Measurements from ENCODE around the gene LONRF2. TPM values are rescaled to one million over a fixed set of nuclear protein-coding genes. Genes with fewer than 3 reads are reported as not detected.

Gene LONRF2
- total RNA-seq, 3 donors from 2014 or later (not counting 1 experiment from before 2014, with no cell fraction given) = not detected

- Histone ChIP-seq H3K36me3 (ENCODE audit: control insufficient read depth, insufficient read depth, low read length) (no peaks in the 10 kb centered on the region), H3K27ac (ENCODE audit: low read length) (no peak overlapping the region), H3K4me1 (ENCODE audit: control insufficient read depth, insufficient read depth, low read length) (peaks cover 5% of the 10 kb centered on the region), H3K27me3 (ENCODE audit: control insufficient read depth, insufficient read depth, low read length) (no peaks in the 10 kb centered on the region), H3K9me3 (ENCODE audit: control insufficient read depth, insufficient read depth, low read length) (no peaks in the 10 kb centered on the region), H3K4me3 (ENCODE audit: low read length) (no peak overlapping the region)
- no peaks in the 10 kb centered on the region for H3K9me3 Mint-ChIP-seq
- H3K4me1 Mint-ChIP-seq = peaks cover 26 to 30% of the 10 kb centered on the region in 2 donors
- no peak overlapping the region for H3K27ac Mint-ChIP-seq
- peaks cover 0 to 2% of the 10 kb centered on the region in 2 donors for H3K27me3 Mint-ChIP-seq (ENCODE audit: low read depth in 2 of 2)
- no peaks in the 10 kb centered on the region for H3K36me3 Mint-ChIP-seq
- H3K4me3 Mint-ChIP-seq = no peak overlapping the region
- TF ChIP-seq CTCF (IDR thresholded peaks at IDR 0.05) = no peak
- intact Hi-C loops (cut with micrococcal nuclease) = no loop called here
- no peak for DNase-seq
- ATAC-seq = no peak
- WGBS (ENCODE audit: insufficient coverage) = 89% methylated on average over 10 of the region's 10 CpGs
These were observed 47.1 kb downstream of the LONRF2 start for GRCh38 chr2:100275200-100275589.

- Mint-ChIP-seq H3K27me3 (ENCODE audit: low read depth in 2 of 2) (no peaks in the 10 kb centered on the region), H3K4me3 (no peak overlapping the region), H3K9me3 (no peaks in the 10 kb centered on the region), H3K4me1 (peaks cover 22 to 26% of the 10 kb centered on the region in 2 donors), H3K27ac (peak overlapping the region in 1 of 2 donors; percentile 56), H3K36me3 (no peaks in the 10 kb centered on the region)
- Histone ChIP-seq H3K36me3 (ENCODE audit: control insufficient read depth, insufficient read depth, low read length) (no peaks in the 10 kb centered on the region), H3K4me3 (ENCODE audit: low read length) (no peak overlapping the region), H3K27me3 (ENCODE audit: control insufficient read depth, insufficient read depth, low read length) (no peaks in the 10 kb centered on the region), H3K9me3 (ENCODE audit: control insufficient read depth, insufficient read depth, low read length) (no peaks in the 10 kb centered on the region), H3K27ac (ENCODE audit: low read length) (no peak overlapping the region), H3K4me1 (ENCODE audit: control insufficient read depth, insufficient read depth, low read length) (peaks cover 5% of the 10 kb centered on the region)
- WGBS (ENCODE audit: insufficient coverage) = 93% methylated on average over 17 of the region's 17 CpGs
- DNase-seq (no peak), ATAC-seq (no peak)
- no peak for TF ChIP-seq CTCF (IDR thresholded peaks at IDR 0.05)
- intact Hi-C loops (cut with micrococcal nuclease) = no loop called here
These were observed 47.6 kb downstream of the LONRF2 start for GRCh38 chr2:100274566-100275199.

- Histone ChIP-seq H3K9me3 (ENCODE audit: control insufficient read depth, insufficient read depth, low read length) (no peaks in the 10 kb centered on the region), H3K4me1 (ENCODE audit: control insufficient read depth, insufficient read depth, low read length) (peaks cover 3% of the 10 kb centered on the region), H3K4me3 (ENCODE audit: low read length) (no peak overlapping the region), H3K36me3 (ENCODE audit: control insufficient read depth, insufficient read depth, low read length) (no peaks in the 10 kb centered on the region), H3K27me3 (ENCODE audit: control insufficient read depth, insufficient read depth, low read length) (no peaks in the 10 kb centered on the region), H3K27ac (ENCODE audit: low read length) (no peak overlapping the region)
- Mint-ChIP-seq H3K27ac (peak overlapping the region; percentile 4 to 56), H3K36me3 (no peaks in the 10 kb centered on the region), H3K9me3 (no peaks in the 10 kb centered on the region), H3K27me3 (ENCODE audit: low read depth in 2 of 2) (no peaks in the 10 kb centered on the region), H3K4me1 (peaks cover 16 to 20% of the 10 kb centered on the region in 2 donors), H3K4me3 (no peak overlapping the region)
- DNase-seq (no peak), ATAC-seq (peak; percentile 40 to 71 (median 68))
- no peak for TF ChIP-seq CTCF (IDR thresholded peaks at IDR 0.05)
- intact Hi-C loops (cut with micrococcal nuclease) = no loop called here
- WGBS (ENCODE audit: insufficient coverage) = 45% methylated on average over 6 of the region's 6 CpGs
These were observed 48.2 kb downstream of the LONRF2 start for GRCh38 chr2:100274076-100274475.

GRCh38 chr2:100273387-100273786, 48.9 kb downstream of the LONRF2 start:
- Histone ChIP-seq H3K4me1 (ENCODE audit: control insufficient read depth, insufficient read depth, low read length) (no peaks in the 10 kb centered on the region), H3K9me3 (ENCODE audit: control insufficient read depth, insufficient read depth, low read length) (no peaks in the 10 kb centered on the region), H3K27ac (ENCODE audit: low read length) (no peak overlapping the region), H3K4me3 (ENCODE audit: low read length) (no peak overlapping the region), H3K36me3 (ENCODE audit: control insufficient read depth, insufficient read depth, low read length) (no peaks in the 10 kb centered on the region), H3K27me3 (ENCODE audit: control insufficient read depth, insufficient read depth, low read length) (no peaks in the 10 kb centered on the region)
- DNase-seq (no peak), ATAC-seq (no peak)
- Mint-ChIP-seq H3K36me3 (no peaks in the 10 kb centered on the region), H3K4me1 (peaks cover 12 to 15% of the 10 kb centered on the region in 2 donors), H3K4me3 (no peak overlapping the region), H3K27me3 (ENCODE audit: low read depth in 2 of 2) (no peaks in the 10 kb centered on the region), H3K27ac (peak overlapping the region; percentile 4 to 56), H3K9me3 (no peaks in the 10 kb centered on the region)
- intact Hi-C loops (cut with micrococcal nuclease) = no loop called here
- TF ChIP-seq CTCF (IDR thresholded peaks at IDR 0.05) = no peak
- WGBS (ENCODE audit: insufficient coverage) = no CpG with 5 or more reads among the region's 1 CpG

Measured in natural killer cell (primary cell).